Fibroblast of lung (primary cell): ENCODE results near the gene PPP1R3F.

Source experiments
- EZH2 ChIP-seq: IDR thresholded peaks from 2 replicates; pipeline ENCODE4 v1.5.1; 2012; ENCODE audit warnings: low read length, control low read depth, mild to moderate bottlenecking; ENCODE audit errors: missing control alignments
- TF ChIP-seq, protein P1 (sequence below), 2 donors: IDR thresholded peaks in 1 of 2; conservative IDR thresholded peaks in 1 of 2; 1 replicate in 1 of 2; 2 replicates in 1 of 2; pipeline ENCODE4 v1.5.1; 2011 to 2012; ENCODE audit warnings: low read length in 2 of 2, control low read depth in 1 of 2, inconsistent platforms in 1 of 2, low read depth in 1 of 2, mild to moderate bottlenecking in 1 of 2

DNA sequence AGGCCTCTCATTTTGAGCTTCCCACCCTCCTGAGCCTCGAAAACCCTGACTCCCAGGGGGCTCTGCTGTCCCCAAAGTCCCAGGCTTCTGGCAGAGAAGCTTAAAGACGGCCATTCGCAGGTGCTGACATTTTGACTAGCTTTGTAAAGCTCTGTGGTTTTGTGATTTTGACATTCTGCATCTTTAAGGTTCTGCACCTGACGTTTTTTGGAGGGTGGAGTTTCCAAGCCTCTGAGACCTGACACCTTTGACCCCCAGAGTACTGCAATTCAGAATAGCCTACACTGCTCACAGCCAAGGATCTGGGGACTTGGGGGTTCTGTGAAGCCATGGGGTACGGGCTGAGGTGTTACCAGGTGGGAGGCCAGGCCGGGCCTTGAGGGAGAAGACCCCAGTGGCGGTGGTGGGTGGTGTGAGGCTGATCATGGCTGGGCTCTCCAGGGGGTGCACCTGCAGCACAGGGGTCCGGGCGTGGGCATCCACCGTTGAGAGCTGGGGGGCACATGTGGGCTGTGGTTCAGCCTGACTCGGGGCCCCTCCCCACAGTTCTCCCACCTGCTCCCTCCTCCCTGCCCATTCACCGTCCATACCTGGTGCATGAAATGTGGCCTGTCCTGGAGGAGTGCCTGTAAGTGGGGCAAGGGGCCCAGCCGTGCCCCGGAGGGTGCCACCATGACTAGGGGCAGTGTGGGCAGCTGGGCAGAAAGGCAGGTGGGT is 12.4 kb upstream of the PPP1R3F start:
- TF ChIP-seq, protein P1, sequence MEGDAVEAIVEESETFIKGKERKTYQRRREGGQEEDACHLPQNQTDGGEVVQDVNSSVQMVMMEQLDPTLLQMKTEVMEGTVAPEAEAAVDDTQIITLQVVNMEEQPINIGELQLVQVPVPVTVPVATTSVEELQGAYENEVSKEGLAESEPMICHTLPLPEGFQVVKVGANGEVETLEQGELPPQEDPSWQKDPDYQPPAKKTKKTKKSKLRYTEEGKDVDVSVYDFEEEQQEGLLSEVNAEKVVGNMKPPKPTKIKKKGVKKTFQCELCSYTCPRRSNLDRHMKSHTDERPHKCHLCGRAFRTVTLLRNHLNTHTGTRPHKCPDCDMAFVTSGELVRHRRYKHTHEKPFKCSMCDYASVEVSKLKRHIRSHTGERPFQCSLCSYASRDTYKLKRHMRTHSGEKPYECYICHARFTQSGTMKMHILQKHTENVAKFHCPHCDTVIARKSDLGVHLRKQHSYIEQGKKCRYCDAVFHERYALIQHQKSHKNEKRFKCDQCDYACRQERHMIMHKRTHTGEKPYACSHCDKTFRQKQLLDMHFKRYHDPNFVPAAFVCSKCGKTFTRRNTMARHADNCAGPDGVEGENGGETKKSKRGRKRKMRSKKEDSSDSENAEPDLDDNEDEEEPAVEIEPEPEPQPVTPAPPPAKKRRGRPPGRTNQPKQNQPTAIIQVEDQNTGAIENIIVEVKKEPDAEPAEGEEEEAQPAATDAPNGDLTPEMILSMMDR (conservative IDR thresholded peaks at IDR 0.05 in 1 of 2, IDR thresholded peaks at IDR 0.05 in 1 of 2; ENCODE audit: low read depth in 1 of 2, low read length in 2 of 2) = no peak
- TF ChIP-seq EZH2 = no peak
